ENCODE measurements around the gene SPSB1.

- TF ChIP-seq CTCF (IDR thresholded peaks at IDR 0.05; ENCODE audit: poor library complexity, severe bottlenecking) (no peak), EZH2 (IDR thresholded peaks at IDR 0.05; ENCODE audit: borderline replicate concordance, insufficient read depth, low read length, poor library complexity, severe bottlenecking) (no peak), MXI1 (conservative IDR thresholded peaks at IDR 0.05; ENCODE audit: poor library complexity, severe bottlenecking) (no peak)
These were observed 17.1 kb upstream of the SPSB1 start for GRCh38 chr1:9275567-9276034.

All from neural cell (in vitro differentiated cells).